Ramos (cell line): ENCODE results near the gene PAMR1.

Experiments
- in situ Hi-C: fragments of 300-500 bp; cut with MboI; formaldehyde crosslinking; loops from one replicate; pipeline ENCODE4 v1.14.3; 2022; ENCODE audit warnings: low sequenced_read_pairs; ENCODE audit not compliant: unreplicated experiment

The PAMR1 gene

DNA sequence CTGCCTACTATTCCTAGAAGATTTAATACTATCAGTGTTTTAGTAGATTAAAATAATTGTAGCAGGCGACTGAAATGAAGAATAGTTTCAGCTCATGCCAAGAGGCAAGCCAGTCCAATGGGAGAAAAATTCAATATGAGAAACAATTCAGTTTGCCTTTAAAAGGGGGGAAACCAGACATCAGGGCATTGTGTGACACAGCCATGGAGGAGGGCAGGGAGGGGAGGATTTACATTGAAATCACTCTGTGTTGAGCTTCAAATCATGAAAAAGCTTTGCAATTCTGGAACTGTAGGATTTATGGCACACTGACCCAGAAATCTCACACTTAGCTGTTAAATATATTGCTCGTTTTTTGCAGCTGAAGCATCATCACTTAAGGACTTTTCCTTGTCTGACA, 110.6 kb downstream of the PAMR1 start:
- in situ Hi-C loops = no loop called here

DNA sequence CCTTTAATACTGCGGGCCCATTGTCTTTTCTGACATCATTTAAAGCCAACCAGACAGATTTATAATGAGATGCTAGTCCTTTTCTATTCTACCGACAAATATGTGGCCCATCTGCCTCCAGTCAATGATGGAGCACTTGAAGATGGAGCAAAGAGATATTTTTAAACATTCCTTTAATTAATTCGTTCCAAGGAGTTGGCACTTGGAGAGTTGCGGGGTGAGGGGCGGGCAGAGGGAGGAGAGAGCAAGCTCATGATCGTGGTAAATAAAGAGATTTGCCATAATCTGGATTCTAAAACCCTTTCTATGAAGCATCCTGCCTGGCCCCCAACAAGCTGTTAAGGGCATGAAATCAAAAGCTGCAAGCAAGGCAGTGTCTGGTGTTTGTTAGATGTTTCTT, 111.1 kb downstream of the PAMR1 start:
- in situ Hi-C loops = no loop called here

DNA sequence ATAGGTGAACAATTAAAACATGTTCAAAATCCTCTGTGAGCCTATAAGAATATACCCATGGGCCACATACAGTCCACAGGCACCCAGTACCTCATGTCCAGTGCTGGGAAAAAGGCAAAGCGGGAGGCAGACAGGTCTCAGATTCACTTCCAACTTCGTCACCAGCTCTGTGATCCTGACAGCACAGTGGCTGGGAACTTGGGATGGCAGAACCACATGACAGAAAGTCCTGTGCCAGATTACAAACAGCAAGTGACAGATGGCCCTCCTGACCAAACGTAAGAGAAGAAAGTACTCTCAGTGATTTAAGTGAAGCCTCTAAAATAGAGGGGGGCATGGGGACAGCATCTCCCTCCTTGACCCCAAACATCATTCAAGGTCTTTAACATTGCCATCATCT, 111.8 kb downstream of the PAMR1 start:
- in situ Hi-C loops = no loop called here

DNA sequence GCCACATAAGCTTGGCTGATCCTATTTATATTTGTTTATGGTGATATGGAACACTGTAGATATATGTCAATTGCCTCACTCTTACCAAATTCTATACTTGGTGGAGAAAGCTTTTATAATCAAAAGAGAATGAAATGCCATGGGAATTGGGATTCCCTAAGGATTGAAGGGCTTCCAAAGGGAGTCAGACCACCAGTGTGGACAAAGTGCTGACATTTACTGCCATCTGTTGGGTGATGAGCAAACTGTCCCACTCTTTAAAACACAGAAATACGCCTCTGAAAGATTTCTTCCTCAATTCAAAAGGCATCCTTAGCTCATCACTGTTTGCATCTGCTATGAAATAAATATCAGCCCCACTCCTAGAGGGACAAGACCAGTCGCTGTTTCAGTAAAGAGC, 113.1 kb downstream of the PAMR1 start:
- in situ Hi-C loops = no loop called here

DNA sequence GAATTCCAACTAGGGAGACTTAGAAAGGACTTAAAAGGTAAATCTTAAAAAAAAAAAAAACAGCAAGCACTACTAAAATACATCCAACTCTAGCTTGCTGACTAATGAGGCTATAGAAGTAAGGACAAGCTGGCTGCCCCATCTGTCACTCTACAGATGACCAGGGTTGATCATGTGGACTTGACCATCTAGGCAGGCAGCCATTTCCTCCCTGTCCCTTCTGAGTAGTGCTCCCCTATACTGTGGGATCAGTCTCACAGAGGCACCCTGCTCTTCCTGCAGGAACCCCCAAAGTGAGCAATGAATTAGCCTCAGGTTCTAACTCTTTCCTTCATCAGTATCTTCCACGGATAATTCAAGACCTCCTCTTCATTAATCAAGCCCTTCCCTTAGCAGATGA, 118.4 kb downstream of the PAMR1 start:
- in situ Hi-C loops = loop anchor here (10.0 kb wide), 1 partner anchor 62 kb away; no protein-coding TSS in a partner anchor

DNA sequence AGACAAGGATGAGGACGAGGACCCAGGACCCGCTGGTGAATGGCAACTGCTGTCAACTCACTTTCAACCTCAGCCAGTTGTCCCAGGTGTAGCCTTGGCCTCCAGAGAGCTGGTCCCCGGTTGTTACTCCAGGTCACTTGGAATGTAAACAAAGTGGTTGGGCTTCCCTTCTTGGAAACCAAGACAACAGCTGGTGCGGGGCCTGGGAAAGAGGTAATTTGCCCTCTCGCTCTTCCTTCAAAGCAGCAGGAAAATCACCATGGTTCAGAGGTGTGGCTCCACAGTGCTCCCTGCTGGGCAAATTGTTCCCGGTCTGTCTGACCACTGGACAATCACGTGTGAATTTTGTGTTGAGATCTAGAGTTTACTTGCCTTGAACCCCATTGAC, 121.0 kb downstream of the PAMR1 start:
- in situ Hi-C loops = loop anchor here (10.0 kb wide), 1 partner anchor 60 kb away; no protein-coding TSS in a partner anchor

DNA sequence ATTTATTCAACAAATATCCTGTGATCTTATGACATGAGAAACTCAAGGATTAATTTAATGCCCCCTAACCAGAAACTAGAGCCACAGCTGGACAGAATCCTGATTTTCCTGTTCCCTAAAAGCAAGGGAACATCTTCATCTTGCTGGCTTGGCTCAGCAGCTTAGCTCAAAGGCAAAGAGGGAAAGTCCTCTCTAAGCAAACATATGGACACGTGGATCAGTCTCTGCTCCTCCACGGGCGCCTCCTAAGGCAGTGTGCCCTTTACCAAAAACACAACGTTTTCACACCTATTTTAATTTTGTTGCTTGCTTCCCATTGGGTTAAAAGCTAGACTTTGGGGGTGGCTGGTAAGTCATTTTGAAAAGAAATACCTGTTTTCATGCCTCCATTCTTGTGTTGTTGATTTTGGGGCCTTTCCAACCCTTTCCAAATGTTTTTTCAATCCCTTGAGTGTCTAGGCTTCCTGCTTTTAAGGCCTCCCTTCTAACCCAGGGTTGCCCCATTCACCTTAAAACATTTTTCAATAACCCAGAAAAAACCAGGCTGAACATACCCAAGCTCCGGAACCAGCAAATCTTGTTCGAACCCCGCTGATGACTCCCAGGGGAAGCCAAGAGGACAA, 121.5 kb downstream of the PAMR1 start:
- in situ Hi-C loops = loop anchor here (10.0 kb wide), 1 partner anchor 59 kb away; no protein-coding TSS in a partner anchor

DNA sequence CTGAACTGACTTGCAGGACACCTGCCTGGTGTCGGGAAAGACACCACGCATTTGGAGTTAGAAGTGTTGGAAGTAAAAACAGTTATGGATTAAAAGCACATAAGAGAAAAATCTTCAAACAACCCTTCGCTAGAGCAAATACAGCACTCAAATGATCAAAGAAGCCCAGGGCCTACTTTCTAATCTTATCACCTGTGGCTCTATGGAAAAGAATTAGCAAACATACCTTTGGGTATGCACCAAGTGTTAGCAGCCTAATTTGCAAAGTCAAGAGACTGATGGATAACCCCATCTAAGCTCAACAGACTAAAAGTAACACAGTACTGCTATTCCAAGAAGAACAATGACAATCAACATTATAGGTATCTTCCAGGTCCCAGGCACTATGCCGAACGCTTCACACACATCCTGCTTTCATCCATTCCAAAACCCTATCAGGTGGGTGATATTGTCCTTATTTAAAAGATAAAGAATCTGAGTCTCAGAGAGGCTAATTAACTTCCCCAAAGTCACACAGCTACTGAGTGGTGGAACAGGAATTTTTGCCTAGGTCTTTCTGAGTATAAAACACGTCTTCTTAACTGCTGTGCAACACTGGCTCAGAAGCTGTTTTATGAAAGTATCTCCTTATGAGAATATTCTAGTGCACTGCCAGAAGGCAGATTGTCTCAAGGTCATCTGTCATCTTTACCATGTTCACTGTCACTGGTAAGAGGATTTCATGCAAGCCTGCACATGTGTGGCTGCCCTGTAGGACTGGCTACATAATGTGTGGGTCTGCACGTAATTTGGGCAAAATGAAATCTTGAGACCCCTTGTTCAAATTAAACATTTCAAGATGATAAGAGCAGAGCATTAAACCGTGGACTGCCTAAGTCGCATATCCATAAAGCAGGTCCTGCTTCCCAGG, 122.4 kb downstream of the PAMR1 start:
- in situ Hi-C loops = loop anchor here (10.0 kb wide), 1 partner anchor 58 kb away; no protein-coding TSS in a partner anchor

DNA sequence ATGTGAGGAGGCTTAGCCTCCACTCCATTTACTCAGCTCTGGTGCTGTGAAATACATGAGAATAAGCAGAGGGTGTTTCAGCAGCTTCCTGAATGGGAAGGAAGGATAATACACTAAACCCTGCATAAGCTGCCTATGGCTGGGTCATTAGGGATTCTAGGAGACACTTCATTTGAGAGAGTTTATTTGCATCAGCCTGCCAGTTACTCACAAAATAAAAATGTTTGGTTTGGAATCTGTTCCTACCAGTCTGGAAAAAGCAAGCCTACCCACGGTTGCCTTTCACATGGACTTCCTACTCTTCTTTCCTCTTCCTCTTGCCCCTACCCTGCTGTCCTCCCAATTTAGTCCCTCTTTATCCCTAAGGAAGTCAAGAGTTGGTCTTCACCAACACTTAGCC, 126.5 kb downstream of the PAMR1 start:
- in situ Hi-C loops = loop anchor here (25.0 kb wide), 1 partner anchor 812 kb away; no protein-coding TSS in a partner anchor

DNA sequence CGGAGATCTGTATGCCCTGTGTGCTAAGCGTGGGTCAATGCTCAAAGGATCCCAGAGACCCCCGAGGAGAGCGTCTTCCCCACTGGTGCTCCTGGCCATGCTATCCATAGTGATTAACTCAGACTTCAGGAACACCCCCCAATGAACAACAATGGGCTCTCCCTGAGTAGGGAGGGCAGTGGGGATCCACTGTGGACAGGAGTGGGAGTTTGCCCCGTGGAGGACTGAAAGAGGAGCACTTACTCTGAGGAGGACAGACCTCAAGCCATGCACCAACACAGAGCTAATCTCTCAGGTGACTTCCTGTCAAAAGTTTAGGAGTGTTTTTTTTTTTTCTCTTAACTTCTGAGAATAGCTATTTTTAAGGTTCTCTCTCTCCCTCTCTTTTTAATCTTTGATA, 130.5 kb downstream of the PAMR1 start:
- in situ Hi-C loops = loop anchor here (25.0 kb wide), 1 partner anchor 808 kb away; no protein-coding TSS in a partner anchor

DNA sequence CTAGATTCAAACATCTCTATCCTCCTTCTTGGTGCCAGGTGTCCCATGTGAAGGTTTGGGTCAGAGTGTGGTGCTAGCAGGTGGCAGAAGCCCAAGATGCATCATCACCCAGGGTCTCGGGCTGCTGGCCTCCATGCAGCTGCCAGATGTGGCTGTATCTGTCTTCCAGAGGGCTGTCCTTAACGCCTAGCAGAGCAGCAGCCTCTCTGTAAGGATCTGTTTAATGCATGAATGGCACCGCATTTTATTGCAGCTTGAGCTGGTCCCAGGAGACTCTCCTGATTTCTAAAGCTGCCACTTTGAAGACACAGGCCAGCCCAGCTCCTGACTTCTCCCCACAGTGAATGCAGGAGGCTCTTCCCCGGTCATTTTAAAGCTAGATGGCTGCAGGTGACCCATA, 132.3 kb downstream of the PAMR1 start:
- in situ Hi-C loops = loop anchor here (25.0 kb wide), 1 partner anchor 806 kb away; no protein-coding TSS in a partner anchor

DNA sequence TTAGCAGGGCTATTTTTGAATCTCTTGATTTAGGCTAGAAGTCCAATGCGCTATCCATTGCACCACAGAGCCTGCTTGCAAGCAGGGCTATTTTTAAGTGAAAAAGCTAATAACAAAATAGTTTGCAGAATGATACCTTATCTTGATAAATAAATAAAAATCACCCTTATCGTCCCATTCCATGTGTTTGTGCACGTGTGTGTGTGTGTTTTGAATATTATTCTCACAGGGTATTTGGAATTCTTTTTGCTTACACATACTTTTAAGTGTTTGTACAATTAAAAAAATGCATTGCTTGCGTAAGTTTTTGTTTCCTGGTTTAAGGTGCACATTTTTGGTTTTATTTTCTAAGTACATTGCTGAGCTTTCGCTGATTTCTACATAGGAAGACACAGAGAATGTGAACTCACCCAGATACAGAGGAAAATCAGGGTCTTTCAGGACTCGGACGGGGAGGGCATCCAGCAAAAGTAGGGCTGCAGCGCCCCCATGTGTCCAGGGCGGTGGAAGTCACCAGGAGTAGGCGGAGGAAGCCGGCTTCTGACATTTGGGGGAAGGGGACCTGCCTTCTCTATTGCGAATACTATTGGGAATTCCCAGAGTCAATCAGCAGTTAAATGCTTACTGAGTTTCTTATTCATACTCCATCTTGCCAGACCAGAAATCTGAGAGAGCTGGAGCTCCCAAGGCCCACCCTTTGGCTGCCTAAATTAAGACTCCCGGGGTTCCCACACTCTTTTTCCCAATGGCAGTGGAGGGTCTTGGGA, 133.3 kb downstream of the PAMR1 start:
- in situ Hi-C loops = loop anchor here (25.0 kb wide), 1 partner anchor 805 kb away; no protein-coding TSS in a partner anchor

DNA sequence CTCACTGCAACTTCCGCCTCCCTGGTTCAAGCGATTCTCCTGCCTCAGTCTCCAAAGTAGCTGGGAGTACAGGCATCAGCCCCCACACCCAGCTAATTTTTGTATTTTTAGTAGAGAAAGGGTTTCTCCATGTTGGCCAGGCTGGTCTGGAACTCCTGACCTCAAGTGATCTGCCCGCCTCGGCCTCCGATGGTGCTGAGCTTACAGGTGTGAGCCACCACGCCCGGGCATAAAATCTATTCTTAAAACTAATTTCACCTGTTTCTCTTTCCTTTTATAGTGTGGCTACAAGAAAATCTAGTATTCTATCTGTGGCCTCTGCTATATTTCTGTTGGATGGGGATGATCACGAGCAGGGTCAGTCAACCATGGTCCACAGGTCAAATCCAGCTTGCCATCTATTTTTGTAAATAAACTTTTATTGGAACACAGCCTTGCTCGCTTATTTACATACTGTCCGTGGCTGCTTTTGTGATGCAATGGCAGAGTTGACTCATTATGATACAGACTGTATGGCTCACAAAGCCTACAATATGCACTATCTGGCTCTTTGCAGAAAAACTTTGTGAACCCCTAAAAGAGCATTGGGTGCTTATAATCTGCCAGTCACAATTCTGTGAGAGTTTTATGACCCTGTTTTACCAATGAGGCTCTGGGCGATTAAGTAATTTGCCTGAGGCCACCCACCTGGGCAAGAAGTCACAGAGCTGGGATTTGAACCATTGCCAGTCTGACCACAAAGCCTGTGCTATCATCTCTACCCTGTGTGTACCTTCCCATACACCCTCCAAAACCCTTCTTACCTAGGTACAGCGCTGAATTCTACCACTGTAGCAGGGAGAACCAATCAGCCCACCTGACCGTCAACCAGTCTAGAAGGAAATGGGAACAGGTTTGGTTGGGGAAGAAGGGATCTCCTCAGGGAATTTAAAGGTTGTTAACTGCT, 134.4 kb downstream of the PAMR1 start:
- in situ Hi-C loops = loop anchor here (25.0 kb wide), 1 partner anchor 804 kb away; no protein-coding TSS in a partner anchor

DNA sequence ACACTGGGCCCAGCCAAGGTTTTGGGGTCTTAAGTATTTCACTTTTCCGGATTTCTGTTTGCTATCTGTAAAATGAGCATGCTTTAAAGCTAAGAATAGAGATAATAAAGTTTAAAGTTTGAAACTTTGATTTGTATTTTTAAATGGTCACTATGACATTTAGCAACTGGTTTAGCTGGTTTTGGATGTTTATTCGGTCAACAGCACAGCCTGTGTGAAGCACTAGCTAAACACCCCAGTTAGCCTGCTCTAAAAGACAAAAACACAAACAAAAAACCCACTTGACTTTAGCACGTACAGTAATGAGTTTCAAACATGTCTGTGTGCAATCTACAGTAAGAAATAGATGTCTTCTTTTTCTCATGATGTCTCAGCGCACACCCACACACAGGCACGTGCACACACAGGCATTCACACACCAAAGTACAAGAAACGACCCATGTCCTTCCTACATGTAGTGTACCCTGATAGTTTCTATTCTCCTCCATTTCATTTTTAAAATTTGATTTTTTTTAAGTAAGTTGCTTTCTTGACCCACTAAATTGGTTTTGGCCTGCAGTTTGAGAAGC, 135.4 kb downstream of the PAMR1 start:
- in situ Hi-C loops = loop anchor here (25.0 kb wide), 1 partner anchor 803 kb away; no protein-coding TSS in a partner anchor

DNA sequence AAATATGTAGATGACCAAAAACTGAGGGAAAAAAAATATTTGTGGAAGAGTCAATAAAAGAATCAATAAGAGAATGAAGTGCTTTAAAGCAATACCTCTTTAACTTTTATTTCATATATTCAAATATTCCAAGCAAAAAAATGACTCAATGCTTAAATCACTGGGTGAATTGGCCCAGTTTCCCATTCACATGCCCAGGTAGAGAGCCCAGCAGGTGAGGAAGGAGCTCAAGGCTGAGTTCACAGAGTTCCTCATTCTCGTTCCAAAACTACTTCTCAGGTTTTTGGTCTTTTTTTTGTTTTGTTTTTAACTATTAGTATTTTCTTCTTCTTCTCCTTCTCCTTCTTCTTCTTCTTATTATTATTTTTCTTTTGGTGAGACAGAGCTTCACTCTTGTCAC, 136.3 kb downstream of the PAMR1 start:
- in situ Hi-C loops = loop anchor here (25.0 kb wide), 1 partner anchor 802 kb away; no protein-coding TSS in a partner anchor

DNA sequence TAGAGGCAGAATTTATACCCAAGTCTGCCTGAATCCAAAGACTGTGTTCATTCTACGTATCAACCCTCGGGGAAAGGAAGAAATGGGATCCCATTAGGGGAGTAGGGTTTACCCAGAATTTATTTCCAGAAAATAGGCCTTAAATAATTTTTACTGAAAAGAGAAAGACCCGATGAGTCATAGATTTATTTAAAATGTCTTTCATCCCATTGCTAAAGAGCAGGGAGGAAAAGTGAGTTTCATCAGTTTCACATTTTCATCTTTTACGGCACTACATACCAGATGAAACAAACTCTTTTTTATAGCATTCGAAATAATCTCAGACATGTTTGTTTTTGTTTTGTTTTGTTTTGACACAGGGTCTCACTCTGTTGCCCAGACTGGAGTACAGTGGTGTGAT, 137.4 kb downstream of the PAMR1 start:
- in situ Hi-C loops = loop anchor here (25.0 kb wide), 1 partner anchor 801 kb away; no protein-coding TSS in a partner anchor

DNA sequence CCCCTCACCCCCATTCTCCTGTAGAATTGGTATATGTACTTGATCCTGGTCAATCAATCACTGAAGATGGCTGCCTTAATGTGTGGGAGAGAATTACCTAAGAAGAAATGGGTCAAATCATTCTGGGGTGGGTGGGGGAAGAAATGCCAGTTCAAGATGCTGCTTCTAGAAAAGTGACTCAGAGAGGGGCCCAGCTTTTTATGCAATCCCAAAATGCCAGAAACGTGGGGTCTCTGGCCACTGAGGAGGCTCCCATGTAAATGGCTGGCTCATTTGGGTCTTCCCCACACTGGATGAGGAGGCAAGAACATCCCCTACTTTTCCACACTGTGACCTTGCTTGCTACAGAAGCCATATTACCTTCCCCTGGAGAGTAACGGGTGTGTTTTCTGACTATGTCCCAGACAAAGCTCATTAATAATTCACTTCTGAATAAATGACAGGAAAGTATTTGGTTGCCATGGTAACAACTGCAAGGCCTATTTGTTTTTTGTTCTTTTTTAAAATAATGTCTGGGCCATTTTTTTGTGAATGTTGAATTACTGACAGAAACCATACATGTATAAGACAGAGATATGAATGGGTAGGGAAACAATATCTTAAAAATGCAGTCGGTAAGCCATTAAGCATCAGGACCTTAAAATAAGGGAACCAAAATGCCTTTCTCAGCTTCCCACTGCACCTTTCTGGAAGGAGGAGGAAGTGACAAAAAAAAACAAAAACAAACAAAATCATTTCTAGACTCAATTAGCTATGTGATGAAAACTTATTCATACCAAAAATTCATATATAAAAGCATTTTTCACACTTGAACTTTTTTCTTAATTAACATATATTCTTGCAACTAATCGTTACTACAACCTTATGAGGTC, 138.1 kb downstream of the PAMR1 start:
- in situ Hi-C loops = loop anchor here (25.0 kb wide), 1 partner anchor 800 kb away; no protein-coding TSS in a partner anchor

DNA sequence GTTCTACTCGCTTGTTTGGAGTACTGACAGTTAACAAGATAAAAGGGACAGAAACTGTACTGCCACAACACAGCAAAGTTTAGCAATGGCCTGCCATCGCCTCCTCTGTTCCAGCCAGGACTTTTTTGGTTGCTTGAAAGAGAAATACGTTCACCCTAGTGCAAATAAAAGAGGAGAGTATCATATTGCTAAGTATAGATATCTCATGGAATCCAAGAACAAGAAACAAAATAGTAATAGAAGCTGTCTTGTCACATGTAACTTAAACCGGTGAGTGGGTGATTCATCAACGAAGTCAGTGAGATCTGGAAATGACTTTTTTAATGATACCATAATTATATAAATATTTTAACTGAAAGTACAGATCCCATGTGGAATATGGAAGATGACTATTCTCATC, 141.5 kb downstream of the PAMR1 start:
- in situ Hi-C loops = loop anchor here (25.0 kb wide), 1 partner anchor 797 kb away; no protein-coding TSS in a partner anchor
